ENCODE data around the gene NRM.

NRM gene

DNA sequence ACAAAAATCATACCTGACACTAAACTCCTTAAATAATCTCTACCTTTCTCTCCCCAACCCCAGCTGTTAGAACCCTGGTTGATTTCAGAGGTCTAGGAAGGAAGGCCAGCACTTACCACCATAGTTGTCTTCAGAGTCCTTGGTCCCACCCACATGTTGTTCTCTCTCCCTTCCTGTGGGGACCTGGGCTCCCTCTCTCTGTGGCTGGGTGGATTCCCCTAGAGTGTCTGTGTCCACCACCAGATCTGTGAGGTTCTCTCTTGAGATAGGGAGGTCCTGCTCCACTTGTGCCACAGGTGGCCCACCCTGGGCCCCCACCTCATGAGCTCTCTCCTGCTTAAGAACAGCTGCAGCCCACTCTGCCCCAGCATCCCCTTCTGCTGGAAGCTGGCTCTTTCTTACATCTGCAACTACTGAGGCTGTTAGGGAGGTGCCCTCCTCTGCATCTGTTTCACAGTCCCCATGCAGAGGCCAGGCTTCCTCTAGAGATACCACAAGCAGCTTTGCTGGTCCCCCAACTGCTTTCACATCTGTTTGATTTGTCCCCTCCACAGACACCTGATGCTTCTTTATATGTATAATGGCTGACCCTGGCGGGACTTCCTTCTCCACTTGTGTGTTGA lies 21.1 kb upstream of the NRM start:
- no peak overlapping the region for H3K4ac ChIP-seq (ENCODE audit: low read depth, low read length)
- peaks cover 2 to 5% of the 10 kb centered on the region in 2 experiments for H3K4me1 ChIP-seq (ENCODE audit: control insufficient read depth in 1 of 2, insufficient read depth in 2 of 2, low read length in 2 of 2)
- H3K27ac ChIP-seq (ENCODE audit: low read depth, low read length), result no peak overlapping the region
- H3K4me2 ChIP-seq (ENCODE audit: low read length), result no peak overlapping the region
- H3K9ac ChIP-seq (ENCODE audit: low read length), result no peak overlapping the region
- H3K23ac ChIP-seq (ENCODE audit: low read length), result no peak overlapping the region
- H4K91ac ChIP-seq (ENCODE audit: low read depth, low read length), result no peak overlapping the region
- H2AFZ ChIP-seq (ENCODE audit: insufficient read depth, low read length, poor library complexity), result no peak overlapping the region
- no peaks in the 10 kb centered on the region for H3K27me3 ChIP-seq (ENCODE audit: insufficient read depth, low read length)
- WGBS (ENCODE audit: extremely low coverage, insufficient coverage, insufficient read length), result no CpG with 5 or more reads among the region's 1 CpG
- peaks cover 5% of the 10 kb centered on the region for H3K79me1 ChIP-seq (ENCODE audit: low read length)
- no peak overlapping the region for H4K12ac ChIP-seq (ENCODE audit: low read depth, low read length)
- no peak for DNase-seq
- H2BK120ac ChIP-seq (ENCODE audit: insufficient read depth, low read length, poor library complexity), result no peak overlapping the region
- no peak overlapping the region for H3K14ac ChIP-seq (ENCODE audit: low read length)
- H2AK5ac ChIP-seq (ENCODE audit: low read length), result no peak overlapping the region
- H3K79me2 ChIP-seq (ENCODE audit: control insufficient read depth, insufficient read depth, low read length, poor library complexity), result peaks cover 1% of the 10 kb centered on the region
- no peak overlapping the region for H4K8ac ChIP-seq (ENCODE audit: low read depth, low read length)
- peaks cover 34 to 45% of the 10 kb centered on the region in 2 experiments for H3K36me3 ChIP-seq (ENCODE audit: control insufficient read depth in 1 of 2, insufficient read depth in 2 of 2, low read length in 2 of 2)
- H2BK5ac ChIP-seq (ENCODE audit: low read depth, low read length, poor library complexity), result no peak overlapping the region
- H2BK12ac ChIP-seq (ENCODE audit: low read length), result no peak overlapping the region
- H3K9me3 ChIP-seq (ENCODE audit: insufficient read depth, low read depth, low read length), result no peaks in the 10 kb centered on the region
- H3K18ac ChIP-seq (ENCODE audit: low read length), result no peak overlapping the region
- no peak overlapping the region for H3K4me3 ChIP-seq (ENCODE audit: low read depth, low read length)

DNA sequence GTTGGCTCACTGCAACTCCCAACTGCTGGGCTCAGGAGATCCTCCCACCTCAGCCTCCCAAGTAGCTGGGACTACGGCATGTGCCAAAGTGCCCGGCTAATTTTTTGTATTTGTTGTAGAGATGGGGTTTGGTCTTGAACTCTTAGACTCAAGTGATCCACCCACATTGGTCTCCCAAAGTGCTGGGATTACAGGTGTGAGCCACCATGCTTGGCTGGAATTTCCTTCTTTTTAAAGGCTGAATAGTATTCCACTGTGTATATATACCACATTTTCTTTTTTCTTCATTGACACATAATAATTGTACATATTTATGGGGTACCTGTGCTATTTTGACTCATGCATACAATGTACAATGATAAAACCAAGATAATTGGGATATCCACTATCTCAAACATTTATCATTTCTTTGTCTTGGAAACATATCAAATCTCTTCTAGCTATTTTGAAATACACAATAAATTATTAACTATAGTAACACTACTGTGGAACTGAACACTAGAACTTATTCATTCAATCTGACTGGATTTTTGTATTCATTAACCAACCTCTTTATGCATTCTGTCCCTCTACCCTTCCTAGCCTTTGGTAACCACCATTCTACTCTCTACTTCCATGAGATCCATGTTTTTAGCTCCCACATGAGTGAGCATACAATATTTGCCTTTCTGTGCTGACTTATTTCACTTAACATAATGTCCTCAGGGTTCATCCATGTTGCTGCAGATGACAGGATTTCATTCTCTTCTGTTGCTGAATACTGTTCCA lies 18.5 kb upstream of the NRM start:
- DNase-seq, result no peak
- H3K4me2 ChIP-seq (ENCODE audit: low read length), result no peak overlapping the region
- H3K9me3 ChIP-seq (ENCODE audit: insufficient read depth, low read depth, low read length), result no peaks in the 10 kb centered on the region
- no peaks in the 10 kb centered on the region for H3K79me1 ChIP-seq (ENCODE audit: low read length)
- H2BK5ac ChIP-seq (ENCODE audit: low read depth, low read length, poor library complexity), result no peak overlapping the region
- H3K4me3 ChIP-seq (ENCODE audit: low read depth, low read length), result no peak overlapping the region
- no peak overlapping the region for H2AK5ac ChIP-seq (ENCODE audit: low read length)
- H3K27ac ChIP-seq (ENCODE audit: low read depth, low read length), result no peak overlapping the region
- no peak overlapping the region for H2BK12ac ChIP-seq (ENCODE audit: low read length)
- no peak overlapping the region for H3K4ac ChIP-seq (ENCODE audit: low read depth, low read length)
- no peak overlapping the region for H4K12ac ChIP-seq (ENCODE audit: low read depth, low read length)
- no peak overlapping the region for H3K14ac ChIP-seq (ENCODE audit: low read length)
- H3K23ac ChIP-seq (ENCODE audit: low read length), result no peak overlapping the region
- no peak overlapping the region for H2AFZ ChIP-seq (ENCODE audit: insufficient read depth, low read length, poor library complexity)
- peaks cover 48 to 56% of the 10 kb centered on the region in 2 experiments for H3K36me3 ChIP-seq (ENCODE audit: control insufficient read depth in 1 of 2, insufficient read depth in 2 of 2, low read length in 2 of 2)
- no peak overlapping the region for H3K18ac ChIP-seq (ENCODE audit: low read length)
- H3K79me2 ChIP-seq (ENCODE audit: control insufficient read depth, insufficient read depth, low read length, poor library complexity), result no peaks in the 10 kb centered on the region
- H3K27me3 ChIP-seq (ENCODE audit: insufficient read depth, low read length), result no peaks in the 10 kb centered on the region
- no peak overlapping the region for H3K9ac ChIP-seq (ENCODE audit: low read length)
- no peak overlapping the region for H2BK120ac ChIP-seq (ENCODE audit: insufficient read depth, low read length, poor library complexity)
- WGBS (ENCODE audit: extremely low coverage, insufficient coverage, insufficient read length), result no CpG with 5 or more reads among the region's 2 CpGs
- H4K91ac ChIP-seq (ENCODE audit: low read depth, low read length), result no peak overlapping the region
- H3K4me1 ChIP-seq (ENCODE audit: control insufficient read depth in 1 of 2, insufficient read depth in 2 of 2, low read length in 2 of 2), result peaks cover under 1 to 2% of the 10 kb centered on the region in 2 experiments
- H4K8ac ChIP-seq (ENCODE audit: low read depth, low read length), result no peak overlapping the region

DNA sequence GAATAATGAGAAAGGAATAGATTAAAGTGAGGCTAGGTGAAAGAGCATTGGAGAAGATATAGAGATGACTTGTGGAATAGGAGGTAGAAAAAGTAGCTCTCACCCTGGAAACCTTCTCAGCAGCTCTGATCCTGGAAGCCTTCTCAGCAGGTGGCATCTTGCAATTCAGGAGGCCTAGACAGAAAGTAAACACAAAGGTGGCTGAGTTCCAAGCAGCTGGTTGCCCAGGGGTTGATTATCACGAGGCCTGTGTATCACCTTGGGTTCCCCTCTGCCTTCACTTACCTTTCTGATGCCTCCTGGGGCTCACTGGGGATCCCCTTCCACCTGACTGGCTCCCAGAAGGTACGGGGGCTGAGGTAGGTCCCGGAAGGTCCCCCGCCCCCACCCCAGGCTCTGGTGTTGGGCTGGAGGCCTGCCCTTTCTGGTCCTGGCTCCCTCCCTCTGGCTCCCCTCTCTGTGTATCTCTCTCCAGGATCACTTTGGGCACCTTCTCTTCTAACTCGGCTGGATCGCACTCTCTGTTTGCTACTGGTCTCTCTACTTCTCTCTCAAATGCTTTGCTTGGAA lies 16.6 kb upstream of the NRM start:
- Histone ChIP-seq H3K27me3 (ENCODE audit: insufficient read depth, low read length) (no peaks in the 10 kb centered on the region), H3K27ac (ENCODE audit: low read depth, low read length) (no peak overlapping the region), H3K14ac (ENCODE audit: low read length) (no peak overlapping the region), H3K79me1 (ENCODE audit: low read length) (no peaks in the 10 kb centered on the region), H3K4me3 (ENCODE audit: low read depth, low read length) (no peak overlapping the region), H3K9me3 (ENCODE audit: insufficient read depth, low read depth, low read length) (no peaks in the 10 kb centered on the region), H2BK120ac (ENCODE audit: insufficient read depth, low read length, poor library complexity) (no peak overlapping the region), H3K4ac (ENCODE audit: low read depth, low read length) (no peak overlapping the region), H3K4me2 (ENCODE audit: low read length) (no peak overlapping the region), H2AK5ac (ENCODE audit: low read length) (no peak overlapping the region), H4K8ac (ENCODE audit: low read depth, low read length) (no peak overlapping the region), H3K36me3 (ENCODE audit: control insufficient read depth in 1 of 2, insufficient read depth in 2 of 2, low read length in 2 of 2) (peaks cover 50 to 60% of the 10 kb centered on the region in 2 experiments), H3K9ac (ENCODE audit: low read length) (no peak overlapping the region), H3K23ac (ENCODE audit: low read length) (no peak overlapping the region), H2AFZ (ENCODE audit: insufficient read depth, low read length, poor library complexity) (no peak overlapping the region), H4K12ac (ENCODE audit: low read depth, low read length) (no peak overlapping the region), H3K18ac (ENCODE audit: low read length) (no peak overlapping the region), H3K4me1 (ENCODE audit: control insufficient read depth in 1 of 2, insufficient read depth in 2 of 2, low read length in 2 of 2) (peaks cover 2 to 13% of the 10 kb centered on the region in 2 experiments), H4K91ac (ENCODE audit: low read depth, low read length) (no peak overlapping the region), H2BK12ac (ENCODE audit: low read length) (no peak overlapping the region), H3K79me2 (ENCODE audit: control insufficient read depth, insufficient read depth, low read length, poor library complexity) (no peaks in the 10 kb centered on the region), H2BK5ac (ENCODE audit: low read depth, low read length, poor library complexity) (no peak overlapping the region)
- DNase-seq, result no peak
- no CpG with 5 or more reads among the region's 6 CpGs for WGBS (ENCODE audit: extremely low coverage, insufficient coverage, insufficient read length)

GRCh38 chr6:30705620-30706019 lies 14.8 kb upstream of the NRM start:
- Histone ChIP-seq H2BK120ac (ENCODE audit: insufficient read depth, low read length, poor library complexity) (no peak overlapping the region), H3K36me3 (ENCODE audit: control insufficient read depth in 1 of 2, insufficient read depth in 2 of 2, low read length in 2 of 2) (peaks cover 37 to 43% of the 10 kb centered on the region in 2 experiments), H3K27ac (ENCODE audit: low read depth, low read length) (no peak overlapping the region), H4K8ac (ENCODE audit: low read depth, low read length) (no peak overlapping the region), H3K79me1 (ENCODE audit: low read length) (no peaks in the 10 kb centered on the region), H3K27me3 (ENCODE audit: insufficient read depth, low read length) (no peaks in the 10 kb centered on the region), H2BK5ac (ENCODE audit: low read depth, low read length, poor library complexity) (no peak overlapping the region), H3K9me3 (ENCODE audit: insufficient read depth, low read depth, low read length) (no peaks in the 10 kb centered on the region), H2BK12ac (ENCODE audit: low read length) (no peak overlapping the region), H3K18ac (ENCODE audit: low read length) (no peak overlapping the region), H3K4me1 (ENCODE audit: control insufficient read depth in 1 of 2, insufficient read depth in 2 of 2, low read length in 2 of 2) (peaks cover 3 to 13% of the 10 kb centered on the region in 2 experiments), H2AK5ac (ENCODE audit: low read length) (no peak overlapping the region), H4K12ac (ENCODE audit: low read depth, low read length) (no peak overlapping the region), H3K79me2 (ENCODE audit: control insufficient read depth, insufficient read depth, low read length, poor library complexity) (no peaks in the 10 kb centered on the region), H3K23ac (ENCODE audit: low read length) (no peak overlapping the region), H3K4me2 (ENCODE audit: low read length) (no peak overlapping the region), H3K4ac (ENCODE audit: low read depth, low read length) (no peak overlapping the region), H2AFZ (ENCODE audit: insufficient read depth, low read length, poor library complexity) (no peak overlapping the region), H4K91ac (ENCODE audit: low read depth, low read length) (no peak overlapping the region), H3K14ac (ENCODE audit: low read length) (no peak overlapping the region), H3K9ac (ENCODE audit: low read length) (no peak overlapping the region), H3K4me3 (ENCODE audit: low read depth, low read length) (no peak overlapping the region)
- DNase-seq, result no peak
- no CpG with 5 or more reads among the region's 4 CpGs for WGBS (ENCODE audit: extremely low coverage, insufficient coverage, insufficient read length)

Measured in trophoblast cell (in vitro differentiated cells and primary cell).